Esophagus mucosa (tissue), 1 donor: ENCODE data around the gene PMCH. TPM values are rescaled to one million over a fixed set of nuclear protein-coding genes. Genes with fewer than 3 reads are reported as not detected.

ENCODE experiments used
- total RNA-seq: library from RNA; stranded (reverse); gene quantifications from one replicate; pipeline ENCODE4 v1.2.4, GENCODE V29; 2023
- donor health status: DM: yes; HTN: yes; CAD: no.

The PMCH gene
- total RNA-seq, 1 donor from 2014 or later, result not detected

Other genes starting within 250 kb of the PMCH start
- gene WASHC3, start 135.8 kb downstream of the PMCH start, total RNA-seq, result 30.1 TPM
- 33.7 TPM for gene NUP37, start 77.7 kb downstream of the PMCH start, total RNA-seq
- 10.4 TPM for gene PARPBP, start 77.7 kb downstream of the PMCH start, total RNA-seq